HG02623 (cell line): ENCODE measurements around the gene PPM1H.
"Not testable (repeated sequence)": the region's sequence is repeated elsewhere in the genome, so short reads cannot be mapped to it uniquely, and the experiment has no call there.

ENCODE experiments used
- ATAC-seq: cut with Tn5 transposase; IDR thresholded peaks from one replicate; pipeline ENCODE4 v1.9.1; 2021; ENCODE audit warnings: moderate library complexity; ENCODE audit not compliant: unreplicated experiment

The PPM1H gene

DNA sequence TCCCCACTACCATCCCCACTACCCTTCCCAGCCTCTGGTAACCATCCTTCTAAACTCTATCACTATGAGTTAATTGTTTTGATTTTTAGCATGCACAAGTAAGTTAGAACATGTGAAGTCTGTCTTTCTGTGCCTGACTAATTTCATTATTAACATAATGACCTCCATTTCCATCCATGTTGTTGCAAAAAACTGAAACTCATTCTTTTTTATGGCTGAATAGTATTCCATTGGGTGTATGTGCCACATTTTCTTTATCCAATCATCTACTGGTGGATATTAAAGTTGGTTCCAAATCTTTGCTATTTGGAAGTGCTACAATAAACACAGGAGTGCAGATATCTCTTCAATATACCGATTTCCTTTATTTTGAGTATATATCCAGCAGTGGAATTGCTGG lies 13.2 kb upstream of the PPM1H start:
- ATAC-seq: no peak

DNA sequence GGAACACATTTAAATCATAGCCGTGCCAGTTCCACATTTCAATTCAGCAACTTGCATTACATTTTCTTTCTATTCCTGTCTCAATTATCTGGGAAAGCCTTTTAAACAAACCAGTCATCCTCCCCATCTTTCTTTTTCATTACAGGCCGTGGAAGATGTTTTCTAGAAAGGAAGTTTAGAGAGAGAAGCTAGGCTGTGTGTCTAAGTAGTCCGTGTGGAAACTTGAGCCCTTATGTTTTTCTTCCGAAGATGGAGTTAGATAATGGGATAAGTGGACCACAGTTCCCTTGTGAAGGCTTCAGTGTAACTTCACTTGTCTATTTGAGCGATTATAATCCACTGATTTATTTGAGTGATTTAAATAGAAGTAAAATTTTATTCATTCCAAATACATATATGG lies 12.4 kb upstream of the PPM1H start:
- no peak for ATAC-seq

DNA sequence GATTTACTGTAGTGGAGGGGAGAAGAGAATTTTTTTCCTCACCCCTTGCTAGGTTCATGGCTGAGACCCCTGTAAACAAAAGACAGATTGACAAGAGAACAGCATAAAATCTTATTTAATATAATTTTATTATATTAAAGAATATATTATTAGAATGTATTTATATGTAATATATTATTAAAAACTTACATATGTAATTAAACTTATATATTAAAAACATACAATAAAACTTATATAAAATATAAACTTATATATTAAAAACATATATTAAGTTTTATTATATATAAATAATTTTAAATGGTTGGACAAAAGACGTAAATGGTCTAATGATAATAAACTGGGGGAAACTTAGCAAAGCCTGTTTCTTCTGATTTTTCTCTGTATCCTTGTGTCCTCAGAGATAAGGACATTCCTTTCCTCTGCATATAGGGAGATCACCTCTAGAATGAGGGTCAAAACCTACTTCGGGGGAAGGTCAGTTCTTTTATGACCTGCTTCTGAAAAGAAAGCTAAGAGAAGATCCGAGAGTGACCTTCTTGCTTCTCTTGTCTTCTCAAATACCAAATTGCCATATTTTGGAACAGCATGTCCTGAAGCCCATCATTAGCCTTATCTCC lies 8.9 kb upstream of the PPM1H start:
- no peak for ATAC-seq

DNA sequence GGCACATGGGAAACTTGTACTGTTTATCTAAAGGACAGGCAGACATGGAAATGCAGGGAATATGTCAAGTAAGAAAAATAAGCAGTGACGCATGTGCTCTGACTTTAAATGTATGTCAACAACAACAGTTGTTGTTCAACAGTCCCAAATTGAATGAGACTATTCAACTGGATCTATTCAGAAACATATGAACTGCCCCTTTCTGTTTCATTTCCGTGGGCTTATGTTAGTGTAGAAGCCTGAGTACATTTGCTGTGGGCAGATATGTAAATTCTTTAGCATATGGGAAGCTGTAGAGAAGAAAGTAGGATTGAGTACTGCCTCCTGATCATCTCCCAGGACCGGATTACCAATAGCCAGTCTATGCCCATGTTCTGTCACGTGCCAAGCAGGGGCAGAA lies 7.4 kb upstream of the PPM1H start:
- not testable (repeated sequence) for ATAC-seq

DNA sequence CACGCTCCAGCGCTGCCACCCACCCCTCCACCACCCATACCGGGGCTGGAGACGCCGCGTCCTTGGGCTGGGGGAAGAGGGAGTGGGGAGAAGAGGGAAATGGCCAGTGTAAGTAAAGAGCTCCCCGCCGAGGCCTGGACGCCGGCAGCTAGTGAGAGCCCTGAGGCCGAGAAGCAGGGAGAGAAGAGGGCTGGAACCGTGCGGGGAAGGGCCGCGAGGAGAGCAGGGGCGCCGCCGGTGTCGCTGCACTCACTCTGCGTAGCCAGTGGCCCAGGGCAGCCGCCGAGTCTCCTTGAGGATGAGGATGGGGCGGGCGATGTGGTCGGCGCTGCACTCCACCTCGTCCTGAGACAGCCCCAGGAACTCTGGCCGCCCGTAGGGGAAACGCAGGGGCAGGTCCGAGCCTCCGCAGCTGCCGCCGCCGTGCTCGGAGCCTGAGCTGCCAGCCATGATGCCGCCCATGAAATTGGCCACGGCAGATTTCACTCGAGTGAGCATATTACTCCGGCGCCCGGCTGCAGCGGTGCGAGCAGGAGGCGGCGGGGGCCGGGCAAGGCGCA lies 631 bp downstream of the PPM1H start:
- peak; percentile 37 for ATAC-seq

DNA sequence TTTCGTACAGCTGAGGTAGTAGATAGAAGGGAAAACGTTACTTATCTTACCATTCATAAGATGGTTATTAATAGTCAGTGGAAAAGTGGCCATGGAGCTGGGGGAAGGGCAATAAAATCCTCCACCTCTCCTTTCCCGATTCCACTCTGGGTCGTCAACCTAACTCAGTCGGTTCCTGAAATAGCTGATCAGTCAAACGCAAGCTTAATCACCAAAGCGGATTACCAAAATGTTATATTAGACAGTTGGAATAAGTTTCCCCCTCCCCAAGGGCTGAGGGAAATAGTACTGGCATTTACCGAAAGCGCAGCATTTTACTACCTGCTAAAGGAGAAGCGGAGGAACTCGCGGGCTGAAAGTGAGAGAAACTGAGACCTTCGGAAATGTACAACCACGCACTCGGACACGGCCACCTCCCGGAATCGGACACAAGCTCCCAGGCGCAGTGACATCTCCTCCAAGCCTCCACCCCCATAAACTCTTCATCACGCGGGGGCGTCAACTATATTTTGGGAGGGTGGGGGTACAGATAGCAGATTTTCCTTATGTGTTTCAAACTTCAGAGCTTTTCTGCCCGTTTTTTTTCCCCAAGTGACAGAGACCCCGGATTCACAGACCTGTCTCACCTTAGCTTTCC lies 1.2 kb downstream of the PPM1H start:
- no peak for ATAC-seq

DNA sequence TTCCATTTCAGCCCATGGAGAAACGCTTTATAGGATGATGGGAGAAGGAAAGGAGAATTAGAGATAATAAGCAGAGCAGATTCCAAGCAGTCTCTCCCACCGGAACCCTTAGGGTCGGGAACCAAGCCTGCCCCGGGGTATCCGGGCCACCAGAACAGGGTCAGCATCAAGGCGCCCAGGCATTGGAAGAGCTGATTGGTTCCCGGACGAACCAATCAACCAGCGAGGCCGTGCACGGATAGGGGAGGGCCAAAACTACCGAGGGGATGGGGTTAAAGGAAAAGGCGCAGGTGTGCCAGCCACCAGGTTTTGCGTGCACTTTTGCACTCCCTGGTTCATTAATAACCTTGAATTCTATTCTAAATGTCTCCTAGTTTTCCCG lies 1.7 kb downstream of the PPM1H start:
- no peak for ATAC-seq

DNA sequence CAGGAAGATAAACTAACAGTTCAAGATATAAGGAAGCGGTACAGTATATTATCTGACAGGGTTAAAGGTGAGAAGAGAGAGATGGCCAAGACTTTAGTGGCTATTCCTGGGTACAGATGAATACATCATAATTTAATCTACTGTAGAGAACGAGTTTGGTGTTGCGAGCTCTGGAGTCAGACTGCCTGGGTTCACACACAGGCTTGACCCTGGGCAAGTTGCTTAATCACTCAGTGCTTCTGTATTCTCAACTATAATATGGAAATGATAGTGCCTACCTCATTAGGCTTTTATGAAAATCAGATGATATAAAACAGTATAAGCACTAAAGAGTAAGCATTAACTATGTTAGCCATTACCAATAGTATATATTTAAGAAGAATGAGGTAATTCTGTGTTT lies 3.5 kb downstream of the PPM1H start:
- no peak for ATAC-seq

DNA sequence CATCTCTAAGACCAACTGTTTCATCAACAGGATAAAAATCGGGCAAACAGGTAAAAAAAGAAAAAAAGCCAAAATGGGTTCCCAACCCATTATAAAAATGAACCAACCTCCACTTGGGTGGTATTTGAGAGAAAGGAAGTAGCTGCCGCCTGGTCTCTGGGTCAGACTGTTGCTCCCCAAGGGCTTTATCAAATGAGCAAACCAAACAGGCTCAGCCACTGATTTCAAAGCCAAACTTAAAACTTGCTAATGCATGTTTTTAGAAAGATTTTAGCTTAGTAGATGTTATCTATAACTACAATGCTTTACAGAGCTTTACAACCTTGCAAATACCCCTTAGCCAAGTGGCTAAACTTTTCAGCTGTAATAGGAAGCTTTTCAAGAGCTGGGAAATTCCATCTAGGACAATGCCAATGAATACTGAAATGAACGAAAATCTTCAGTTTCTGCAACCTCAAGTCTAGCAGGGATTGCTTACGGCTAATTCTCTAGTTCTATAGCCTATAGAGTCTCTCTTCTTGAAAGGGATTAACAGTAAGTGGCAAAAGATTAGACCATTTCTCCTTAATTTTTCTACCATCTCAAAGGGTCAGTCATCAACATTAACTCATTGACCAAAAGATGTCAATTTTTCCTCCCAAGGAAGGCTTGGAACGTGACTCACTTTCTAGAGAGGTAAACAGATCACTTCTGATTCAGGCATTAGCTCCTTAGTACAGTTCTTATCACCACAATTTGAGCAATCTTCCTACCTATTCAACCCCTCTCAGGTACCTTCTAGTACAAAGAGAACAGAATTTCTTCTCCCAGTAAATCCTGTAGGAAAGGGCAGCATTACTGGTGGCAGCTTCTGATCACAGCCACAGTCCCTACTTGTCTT lies 4.2 kb downstream of the PPM1H start:
- no peak for ATAC-seq

DNA sequence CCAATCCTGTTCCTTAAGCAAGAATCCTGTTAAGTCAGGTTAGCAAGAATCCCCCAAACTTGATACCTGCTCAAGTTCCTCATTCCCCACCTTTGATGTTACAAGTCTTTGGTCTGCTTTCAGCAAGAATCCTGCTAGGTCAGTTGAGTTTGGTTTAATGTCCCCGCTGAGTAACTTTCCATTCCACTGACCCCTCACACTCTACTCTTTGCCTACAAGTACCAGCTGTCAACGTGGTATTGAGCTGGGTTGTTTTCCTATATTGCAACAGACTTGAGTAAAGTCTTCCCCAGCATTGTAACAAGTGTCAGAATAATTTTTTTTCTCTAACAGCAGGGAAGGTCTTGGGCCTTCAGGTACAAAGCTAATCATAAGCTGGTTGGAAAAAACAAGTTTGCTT lies 6.3 kb downstream of the PPM1H start:
- ATAC-seq: no peak

DNA sequence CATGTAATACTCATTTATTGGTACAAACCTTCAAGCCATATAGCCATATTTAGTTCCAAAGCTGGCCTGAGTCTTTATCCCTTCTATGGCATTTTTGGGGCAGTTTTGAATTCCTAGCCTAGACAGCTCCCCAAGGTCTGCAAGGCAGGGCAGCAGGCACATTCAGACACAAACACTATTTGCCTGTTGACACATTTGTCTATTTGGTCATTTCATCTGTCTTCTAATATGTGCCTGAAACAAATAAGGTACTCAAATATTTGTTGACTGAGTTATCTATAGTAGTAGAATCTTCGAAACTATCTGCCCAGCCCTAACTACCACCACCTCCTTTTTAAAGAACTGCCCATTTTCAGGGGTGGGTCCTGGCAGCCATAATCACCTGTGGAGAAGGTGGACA lies 9.3 kb downstream of the PPM1H start:
- no peak for ATAC-seq

DNA sequence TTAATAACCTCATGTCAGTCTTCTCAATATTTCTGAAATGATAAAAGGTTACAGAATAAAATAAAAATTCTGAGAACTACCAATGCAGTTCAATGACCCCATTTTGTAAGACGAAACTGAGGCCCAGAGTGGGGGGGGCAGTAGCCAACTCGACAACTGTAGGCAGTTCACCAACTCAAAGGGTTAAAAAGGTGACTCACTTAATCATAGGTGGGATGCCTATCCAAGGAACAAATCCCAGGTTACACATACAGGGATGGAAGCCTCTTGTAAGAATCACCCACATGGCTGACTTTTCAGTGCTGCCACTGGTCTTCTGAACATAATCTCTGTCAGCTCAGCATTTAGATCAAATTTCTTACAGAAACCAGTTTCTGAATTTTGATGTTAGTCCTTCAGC lies 10.9 kb downstream of the PPM1H start:
- ATAC-seq: no peak

DNA sequence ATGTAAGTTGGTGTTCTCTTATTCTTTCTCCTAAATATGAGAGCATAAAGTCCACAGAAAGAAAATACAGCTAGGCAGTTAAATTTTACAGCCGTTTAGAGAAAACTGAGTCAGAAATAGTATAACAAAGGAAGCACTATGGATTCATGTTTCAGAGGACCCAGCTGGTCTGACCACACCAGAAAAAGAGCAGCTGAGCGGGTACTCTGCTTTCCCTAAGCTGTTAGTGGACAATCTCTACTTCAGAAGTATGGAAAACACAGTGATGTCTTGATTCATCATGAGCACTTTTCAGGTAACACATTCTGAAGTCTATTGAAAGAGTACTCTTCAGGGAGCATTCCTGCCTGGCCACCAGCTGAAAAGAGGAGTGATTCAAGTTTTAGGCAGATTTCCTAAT lies 12.4 kb downstream of the PPM1H start:
- ATAC-seq: no peak

DNA sequence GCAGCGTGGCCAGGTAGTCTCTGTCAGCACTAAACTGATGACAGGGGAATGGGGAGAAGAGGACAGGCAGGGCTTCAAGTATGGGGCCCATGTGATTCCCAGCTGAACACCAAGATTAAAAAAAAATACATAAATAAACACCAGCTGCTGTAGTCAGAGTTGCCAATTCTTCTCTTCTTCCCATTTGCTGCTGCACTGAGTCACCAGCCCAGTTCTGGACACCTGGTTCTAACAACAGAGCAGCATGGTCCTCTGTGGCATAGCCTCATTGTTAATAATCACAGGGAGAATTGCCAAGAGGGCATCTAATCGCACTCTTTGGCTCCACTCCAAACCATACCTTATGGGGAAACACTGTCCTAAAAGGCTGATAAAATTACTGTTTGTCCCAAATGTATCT lies 15.1 kb downstream of the PPM1H start:
- no peak for ATAC-seq

DNA sequence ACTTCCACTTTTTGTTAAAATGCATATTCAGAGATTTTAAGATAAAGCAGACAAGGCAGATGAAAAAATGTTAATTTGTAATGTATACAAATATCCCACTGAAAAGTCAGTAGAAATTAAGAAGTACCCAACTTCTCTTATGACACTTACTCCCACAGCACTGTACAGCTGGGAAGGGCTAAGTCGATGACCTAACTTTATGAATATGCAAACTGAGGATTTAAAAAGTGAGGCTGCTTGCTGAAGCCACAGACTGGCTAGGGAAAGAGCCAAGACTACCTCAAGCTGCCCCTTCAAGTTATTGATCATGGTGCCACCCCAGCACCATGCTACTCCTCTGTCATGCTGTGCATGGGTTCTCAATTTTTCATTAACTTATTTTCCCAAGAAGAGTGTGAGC lies 17.0 kb downstream of the PPM1H start:
- ATAC-seq: no peak

DNA sequence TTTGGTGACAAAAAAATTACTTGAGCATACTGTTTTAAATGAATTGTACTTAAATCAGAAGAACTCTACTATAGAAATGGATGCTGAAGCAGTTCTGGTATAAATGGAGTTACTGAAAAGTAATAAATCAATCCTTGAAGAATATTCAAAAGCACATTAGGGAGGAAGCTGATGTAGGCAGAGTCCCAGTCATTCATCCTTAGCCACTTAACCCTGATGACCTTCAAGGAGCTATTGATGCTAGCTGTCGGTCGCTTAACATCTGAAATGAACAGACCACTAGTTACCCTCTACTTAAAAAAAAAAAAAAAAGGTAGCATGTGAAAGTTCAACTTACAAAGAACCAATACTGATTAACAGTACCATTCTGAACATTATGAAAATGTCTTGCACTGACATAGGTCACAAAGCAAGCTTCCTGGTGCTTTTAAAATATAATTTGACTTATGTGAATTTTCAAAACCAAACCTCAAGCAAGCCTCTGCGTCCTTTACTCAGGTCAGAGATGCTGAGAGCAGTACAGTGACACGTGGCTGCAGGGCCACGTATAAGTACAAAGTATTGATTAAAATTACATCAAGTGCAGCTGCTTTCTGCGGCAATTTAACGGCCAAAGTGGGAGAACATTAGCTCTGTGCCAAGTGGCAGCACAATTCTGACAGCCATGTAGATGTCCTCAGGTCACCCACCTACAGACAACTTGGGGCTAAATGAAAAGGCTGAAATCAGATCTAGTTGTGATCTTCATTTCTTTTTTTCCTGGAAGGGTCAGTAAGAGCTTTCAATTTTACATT lies 18.1 kb downstream of the PPM1H start:
- no peak for ATAC-seq

DNA sequence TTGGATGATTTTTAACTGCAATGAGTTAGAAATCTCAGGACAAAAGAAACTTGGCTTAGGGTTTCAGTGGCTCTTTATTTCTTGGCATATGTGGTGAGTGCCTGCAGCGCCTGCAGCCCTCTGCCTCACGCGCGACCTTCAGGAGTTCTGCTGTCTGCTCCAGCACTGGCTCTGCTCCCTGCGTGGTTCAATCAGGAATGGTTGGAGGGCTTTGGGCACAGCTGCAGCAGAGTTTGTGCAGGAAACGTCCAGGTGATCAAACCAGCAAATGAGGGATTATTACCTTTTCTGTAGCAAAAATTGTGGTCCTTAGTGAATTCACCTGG lies 19.8 kb downstream of the PPM1H start:
- ATAC-seq: no peak

DNA sequence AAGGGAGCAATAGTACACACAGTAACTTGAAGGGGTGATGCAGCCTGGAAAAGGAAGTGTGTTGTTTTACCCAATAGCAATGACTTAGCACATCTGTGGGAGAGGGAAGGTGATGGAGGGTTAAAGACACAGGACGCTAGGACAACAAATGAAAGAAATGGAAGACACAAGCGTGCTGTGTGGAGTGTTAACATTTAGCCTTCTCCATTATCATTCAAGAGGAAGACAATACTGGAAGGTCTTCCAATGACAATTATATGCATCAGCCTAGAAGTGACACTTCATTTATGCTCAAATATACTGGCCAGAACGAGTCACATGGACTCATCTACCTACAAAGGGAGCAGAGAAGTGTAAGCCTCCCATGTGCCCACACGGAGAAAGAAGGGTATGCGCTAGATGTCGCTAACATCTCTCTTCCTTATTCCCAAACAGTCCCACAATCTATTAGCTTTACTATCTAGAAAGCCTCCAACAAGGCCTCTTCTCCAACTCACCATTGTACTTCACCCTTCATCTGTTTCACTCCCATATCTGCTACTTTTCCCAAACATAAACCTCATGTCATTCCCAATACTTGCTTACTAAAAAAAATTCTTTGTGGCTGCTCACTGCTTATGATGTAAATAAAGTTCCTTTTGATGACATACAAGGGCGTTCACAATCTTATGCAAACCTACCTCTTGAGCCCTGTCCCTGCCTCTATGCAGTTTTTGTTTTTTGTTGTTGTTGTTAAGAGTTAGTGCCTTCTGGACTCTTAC lies 20.3 kb downstream of the PPM1H start:
- no peak for ATAC-seq

DNA sequence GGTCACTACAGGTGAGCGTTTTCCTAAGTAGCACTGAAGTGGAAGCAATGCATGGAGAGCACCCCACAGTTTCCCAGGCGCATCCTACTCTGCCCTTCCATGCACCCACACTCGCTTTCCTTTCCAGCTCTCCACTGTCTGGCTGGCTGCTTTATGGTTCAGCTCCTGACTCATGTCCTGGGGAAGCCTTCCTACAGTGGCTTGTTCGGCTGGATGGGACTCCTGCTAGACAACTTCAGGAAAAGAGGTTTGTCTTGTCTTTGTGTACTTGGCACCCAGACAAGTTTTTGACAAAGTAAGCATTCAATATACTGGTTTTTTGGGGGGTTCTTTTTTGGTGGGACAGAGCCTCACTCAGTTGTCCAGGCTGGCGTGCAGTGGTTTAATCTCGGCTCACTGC lies 21.6 kb downstream of the PPM1H start:
- ATAC-seq: no peak

DNA sequence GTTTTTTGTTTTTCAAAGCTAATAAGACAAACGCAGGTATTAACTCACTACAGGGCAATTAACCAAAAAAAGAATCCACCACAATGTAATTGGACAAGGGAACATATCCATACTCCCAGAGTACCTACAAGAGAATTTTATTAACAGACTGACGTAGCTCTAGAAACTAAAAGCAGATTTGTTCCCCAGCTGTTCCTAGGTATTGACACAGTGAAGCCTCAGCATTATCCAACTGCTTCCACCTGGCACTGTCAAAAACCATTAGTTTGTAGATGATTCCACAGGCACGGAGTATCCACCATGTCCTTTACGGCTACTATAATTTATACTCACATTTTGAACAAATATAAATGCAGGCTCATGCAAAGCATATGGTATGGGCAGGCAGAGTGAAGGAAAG lies 22.3 kb downstream of the PPM1H start:
- no peak for ATAC-seq

DNA sequence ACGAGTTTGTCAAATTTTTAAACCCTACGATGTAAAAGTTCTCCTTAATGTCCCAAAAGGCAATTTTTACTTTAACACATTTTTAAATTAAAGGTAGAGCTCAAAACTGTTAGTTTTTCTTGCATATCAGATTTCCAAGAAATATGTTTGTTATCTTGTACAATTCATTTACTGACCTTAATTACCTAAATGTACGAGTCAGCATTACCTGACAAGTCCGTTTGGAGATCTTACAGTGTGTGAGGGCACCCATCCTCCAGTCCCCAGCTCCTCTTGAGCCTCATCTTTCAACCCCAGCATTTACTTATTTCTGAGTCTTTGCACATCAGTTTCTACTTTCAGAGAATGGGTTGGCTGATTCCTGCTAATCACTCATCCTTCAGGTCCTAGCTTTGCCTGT lies 23.7 kb downstream of the PPM1H start:
- no peak for ATAC-seq
